KMS-11 (cell line): Measurements from ENCODE around the gene PTCHD1.

ENCODE experiments used
- H2AFZ ChIP-seq: fragments of 200-600 bp; sonication (generic); 2 replicates; pipeline ENCODE4 v1.6.1; 2016; ENCODE audit warnings: antibody characterized with exemption, mixed run types, low read depth
- H3K27ac ChIP-seq: fragments of 200-600 bp; sonication (generic); 2 replicates; pipeline ENCODE4 v1.6.1; 2016; ENCODE audit warnings: mild to moderate bottlenecking, mixed run types
- H3K27me3 ChIP-seq: fragments of 200-600 bp; sonication (generic); 2 replicates; pipeline ENCODE4 v1.6.1; 2017; ENCODE audit warnings: mild to moderate bottlenecking, low read depth, mixed run types, moderate library complexity; ENCODE audit not compliant: insufficient read depth
- H3K36me3 ChIP-seq: fragments of 200-600 bp; sonication (generic); 2 replicates; pipeline ENCODE4 v1.6.1; 2017; ENCODE audit warnings: mild to moderate bottlenecking, mixed run types; ENCODE audit not compliant: insufficient read depth
- H3K4me1 ChIP-seq: fragments of 200-600 bp; sonication (generic); 2 replicates; pipeline ENCODE4 v1.6.1; 2016; ENCODE audit warnings: mild to moderate bottlenecking, low read depth, mixed run types; ENCODE audit not compliant: poor library complexity, severe bottlenecking
- H3K4me2 ChIP-seq: fragments of 200-600 bp; sonication (generic); 2 replicates; pipeline ENCODE4 v1.7.0; 2016; ENCODE audit warnings: mild to moderate bottlenecking, mixed run types
- H3K4me3 ChIP-seq: fragments of 200-600 bp; sonication (generic); IDR thresholded peaks from 2 replicates; pipeline ENCODE4 v1.6.1; 2017; ENCODE audit warnings: low read depth, low read length, mixed read lengths; ENCODE audit not compliant: insufficient read depth
- H3K79me2 ChIP-seq: fragments of 200-600 bp; sonication (generic); 2 replicates; pipeline ENCODE4 v1.6.1; 2016; ENCODE audit warnings: low read depth, mixed run types; ENCODE audit not compliant: insufficient read depth
- H3K9ac ChIP-seq: fragments of 200-600 bp; sonication (generic); 2 replicates; pipeline ENCODE4 v1.6.1; 2016; ENCODE audit warnings: mild to moderate bottlenecking, mixed run types
- H4K20me1 ChIP-seq: fragments of 200-600 bp; sonication (generic); 2 replicates; pipeline ENCODE4 v1.6.1; 2016; ENCODE audit warnings: mild to moderate bottlenecking, mixed run types; ENCODE audit not compliant: insufficient read depth
- CTCF ChIP-seq: fragments of 200-600 bp; sonication (generic); conservative IDR thresholded peaks from 2 replicates; pipeline ENCODE4 v1.6.1; 2017; ENCODE audit warnings: low read depth, mild to moderate bottlenecking, antibody characterized with exemption, low read length, moderate library complexity, mixed read lengths

The PTCHD1 gene

GRCh38 chrX:23380581-23380980, 45.9 kb downstream of the PTCHD1 start:
- Histone ChIP-seq H3K9ac (no peak overlapping the region), H3K36me3 (no peaks in the 10 kb centered on the region), H2AFZ (no peak overlapping the region), H4K20me1 (no peaks in the 10 kb centered on the region), H3K27me3 (no peaks in the 10 kb centered on the region), H3K4me2 (no peak overlapping the region), H3K79me2 (no peaks in the 10 kb centered on the region), H3K4me3 (no peak overlapping the region), H3K4me1 (no peaks in the 10 kb centered on the region), H3K27ac (no peak overlapping the region)
- no peak for TF ChIP-seq CTCF

GRCh38 chrX:23381099-23382087, 46.7 kb downstream of the PTCHD1 start:
- Histone ChIP-seq H3K4me2 (no peak overlapping the region), H2AFZ (no peak overlapping the region), H3K4me3 (no peak overlapping the region), H3K79me2 (no peaks in the 10 kb centered on the region), H3K4me1 (no peaks in the 10 kb centered on the region), H3K27me3 (no peaks in the 10 kb centered on the region), H3K36me3 (no peaks in the 10 kb centered on the region), H4K20me1 (no peaks in the 10 kb centered on the region), H3K27ac (no peak overlapping the region), H3K9ac (no peak overlapping the region)
- TF ChIP-seq CTCF, result no peak

- no peak overlapping the region for H3K9ac ChIP-seq
- no peaks in the 10 kb centered on the region for H3K79me2 ChIP-seq
- H3K27me3 ChIP-seq, result no peaks in the 10 kb centered on the region
- no peak overlapping the region for H2AFZ ChIP-seq
- H3K36me3 ChIP-seq, result no peaks in the 10 kb centered on the region
- no peaks in the 10 kb centered on the region for H4K20me1 ChIP-seq
- TF ChIP-seq CTCF, result no peak
- no peak overlapping the region for H3K27ac ChIP-seq
- H3K4me3 ChIP-seq, result no peak overlapping the region
- no peaks in the 10 kb centered on the region for H3K4me1 ChIP-seq
- no peak overlapping the region for H3K4me2 ChIP-seq
Measured at GRCh38 chrX:23382572-23382971, 47.9 kb downstream of the PTCHD1 start.

- Histone ChIP-seq H3K36me3 (no peaks in the 10 kb centered on the region), H3K79me2 (no peaks in the 10 kb centered on the region), H4K20me1 (no peaks in the 10 kb centered on the region), H3K4me1 (no peaks in the 10 kb centered on the region), H3K27ac (no peak overlapping the region), H3K27me3 (no peaks in the 10 kb centered on the region), H3K9ac (no peak overlapping the region), H2AFZ (no peak overlapping the region), H3K4me2 (no peak overlapping the region), H3K4me3 (no peak overlapping the region)
- no peak for TF ChIP-seq CTCF
Measured at GRCh38 chrX:23383411-23383810, 48.8 kb downstream of the PTCHD1 start.
